ENCODE data around the gene SLC35G3.

The SLC35G3 gene

GRCh38 chr17:35169835-35170363 is 24.3 kb downstream of the SLC35G3 start (continued):
- no peak for TF ChIP-seq CREB5 (CRISPR knock-in tag; IDR thresholded peaks at IDR 0.05; ENCODE audit: low read depth)

- no peak for ATAC-seq
Measured at GRCh38 chr17:35167666-35168065, 26.5 kb downstream of the SLC35G3 start.

GRCh38 chr17:35167046-35167445 is 27.1 kb downstream of the SLC35G3 start:
- ATAC-seq, result no peak
- no peak for TF ChIP-seq RARB (CRISPR knock-in tag; IDR thresholded peaks at IDR 0.05)
- TF ChIP-seq ARNTL (CRISPR knock-in tag; IDR thresholded peaks at IDR 0.05; ENCODE audit: borderline replicate concordance, low read depth), result no peak
- no peak for TF ChIP-seq ZFP30 (CRISPR knock-in tag; IDR thresholded peaks at IDR 0.05)
- no peak for TF ChIP-seq OSR1 (CRISPR knock-in tag; IDR thresholded peaks at IDR 0.05)
- no peak for TF ChIP-seq BACH2 (CRISPR knock-in tag; IDR thresholded peaks at IDR 0.05; ENCODE audit: borderline replicate concordance)
- TF ChIP-seq CSDC2 (CRISPR knock-in tag; IDR thresholded peaks at IDR 0.05), result no peak
- no peak for TF ChIP-seq ESRRG (CRISPR knock-in tag; IDR thresholded peaks at IDR 0.05)
- no peak for TF ChIP-seq ZNF565 (CRISPR knock-in tag; conservative IDR thresholded peaks at IDR 0.05; ENCODE audit: low read depth)
- TF ChIP-seq CSRNP3 (CRISPR knock-in tag; IDR thresholded peaks at IDR 0.05), result no peak
- TF ChIP-seq ZNF70 (CRISPR knock-in tag; IDR thresholded peaks at IDR 0.05), result no peak
- no peak for TF ChIP-seq PATZ1 (CRISPR knock-in tag; IDR thresholded peaks at IDR 0.05; ENCODE audit: borderline replicate concordance)
- no peak for TF ChIP-seq ZC3H10 (CRISPR knock-in tag; IDR thresholded peaks at IDR 0.05)
- no peak for TF ChIP-seq ISL1 (CRISPR knock-in tag; IDR thresholded peaks at IDR 0.05)
- TF ChIP-seq POU6F1 (CRISPR knock-in tag; IDR thresholded peaks at IDR 0.05; ENCODE audit: borderline replicate concordance, low read depth), result no peak
- TF ChIP-seq TOX (CRISPR knock-in tag; IDR thresholded peaks at IDR 0.05; ENCODE audit: borderline replicate concordance), result no peak
- TF ChIP-seq ZFP3 (CRISPR knock-in tag; IDR thresholded peaks at IDR 0.05), result no peak
- TF ChIP-seq PPARA (CRISPR knock-in tag; IDR thresholded peaks at IDR 0.05; ENCODE audit: borderline replicate concordance), result no peak
- TF ChIP-seq GLIS3 (CRISPR knock-in tag; IDR thresholded peaks at IDR 0.05), result no peak

More at GRCh38 chr17:35167666-35168065, 26.5 kb downstream of the SLC35G3 start:
- TF ChIP-seq BACH2 (CRISPR knock-in tag; IDR thresholded peaks at IDR 0.05; ENCODE audit: borderline replicate concordance), result no peak
- TF ChIP-seq SNAI2 (CRISPR knock-in tag; IDR thresholded peaks at IDR 0.05), result no peak
- no peak for TF ChIP-seq TOX (CRISPR knock-in tag; IDR thresholded peaks at IDR 0.05; ENCODE audit: borderline replicate concordance)
- TF ChIP-seq PPARA (CRISPR knock-in tag; IDR thresholded peaks at IDR 0.05; ENCODE audit: borderline replicate concordance), result no peak
- no peak for TF ChIP-seq TCF4 (CRISPR knock-in tag; IDR thresholded peaks at IDR 0.05; ENCODE audit: borderline replicate concordance)
- no peak for TF ChIP-seq OSR1 (CRISPR knock-in tag; IDR thresholded peaks at IDR 0.05)
- TF ChIP-seq ISL1 (CRISPR knock-in tag; IDR thresholded peaks at IDR 0.05), result no peak

GRCh38 chr17:35166526-35166925 is 27.7 kb downstream of the SLC35G3 start:
- TF ChIP-seq TOX (CRISPR knock-in tag; IDR thresholded peaks at IDR 0.05; ENCODE audit: borderline replicate concordance) (no peak), PATZ1 (CRISPR knock-in tag; IDR thresholded peaks at IDR 0.05; ENCODE audit: borderline replicate concordance) (no peak), ZNF8 (CRISPR knock-in tag; IDR thresholded peaks at IDR 0.05) (no peak), OSR1 (CRISPR knock-in tag; IDR thresholded peaks at IDR 0.05) (no peak), CSDC2 (CRISPR knock-in tag; IDR thresholded peaks at IDR 0.05) (no peak), CSRNP3 (CRISPR knock-in tag; IDR thresholded peaks at IDR 0.05) (no peak), ARNTL (CRISPR knock-in tag; IDR thresholded peaks at IDR 0.05; ENCODE audit: borderline replicate concordance, low read depth) (no peak), ZNF70 (CRISPR knock-in tag; IDR thresholded peaks at IDR 0.05) (no peak), BACH2 (CRISPR knock-in tag; IDR thresholded peaks at IDR 0.05; ENCODE audit: borderline replicate concordance) (no peak)
- no peak for ATAC-seq
